Neural progenitor cell (in vitro differentiated cells): ENCODE results near the gene TSGA10IP. TPM values are rescaled to one million over a fixed set of nuclear protein-coding genes. Genes with fewer than 3 reads are reported as not detected.

ENCODE experiments used
- DNase-seq: peaks from one replicate; pipeline ENCODE4 v3.0.0-alpha.2; 2016; ENCODE audit warnings: low spot score
- H2AFZ ChIP-seq: fragments of 200-600 bp; sonication (generic); replicated peaks from 2 replicates; pipeline ENCODE4 v1.6.1; 2016; ENCODE audit warnings: antibody characterized with exemption
- H3F3A ChIP-seq: fragments of 200-600 bp; sonication (generic); 2 replicates; pipeline ENCODE4 v1.6.1; 2016; ENCODE audit warnings: antibody characterized with exemption, low read depth
- H3K27ac ChIP-seq: fragments of 200-600 bp; sonication (generic); 2 replicates; pipeline ENCODE4 v1.5.1; 2016; ENCODE audit warnings: mild to moderate bottlenecking
- H3K27me3 ChIP-seq: fragments of 200-600 bp; sonication (generic); 2 replicates; pipeline ENCODE4 v1.6.1; 2016; ENCODE audit warnings: mild to moderate bottlenecking, moderate library complexity
- H3K36me3 ChIP-seq: fragments of 200-600 bp; sonication (generic); 2 replicates; pipeline ENCODE4 v1.5.1; 2016
- H3K4me1 ChIP-seq: fragments of 200-600 bp; sonication (generic); 2 replicates; pipeline ENCODE4 v1.6.1; 2016; ENCODE audit warnings: mixed run types
- H3K4me2 ChIP-seq: fragments of 200-600 bp; sonication (generic); 2 replicates; pipeline ENCODE4 v1.6.1; 2016
- H3K4me3 ChIP-seq: fragments of 200-600 bp; sonication (generic); 2 replicates; pipeline ENCODE4 v1.5.1; 2016
- H3K79me2 ChIP-seq: fragments of 200-600 bp; sonication (generic); 2 replicates; pipeline ENCODE4 v1.6.1; 2016; ENCODE audit warnings: low read depth
- H3K9ac ChIP-seq: fragments of 200-600 bp; sonication (generic); 2 replicates; pipeline ENCODE4 v1.6.1; 2016
- H3K9me3 ChIP-seq: fragments of 200-600 bp; sonication (generic); 2 replicates; pipeline ENCODE4 v1.5.1; 2016; ENCODE audit warnings: low read depth
- H4K20me1 ChIP-seq: fragments of 200-600 bp; sonication (generic); 2 replicates; pipeline ENCODE4 v1.6.1; 2016; ENCODE audit warnings: low read depth
- H3K27ac Mint-ChIP-seq: 3 replicates; pipeline ENCODE4 v1.8.0; 2021; ENCODE audit warnings: mixed read lengths
- H3K27me3 Mint-ChIP-seq: 2 replicates; pipeline ENCODE4 v1.8.0; 2022; ENCODE audit warnings: low read depth, mild to moderate bottlenecking, inconsistent platforms, moderate library complexity, mixed read lengths; ENCODE audit not compliant: insufficient read depth
- H3K36me3 Mint-ChIP-seq: 3 replicates; pipeline ENCODE4 v1.8.0; 2021; ENCODE audit warnings: mixed read lengths
- H3K4me1 Mint-ChIP-seq: 3 replicates; pipeline ENCODE4 v1.8.0; 2021; ENCODE audit warnings: mixed read lengths
- H3K4me3 Mint-ChIP-seq: 3 replicates; pipeline ENCODE4 v1.8.0; 2021; ENCODE audit warnings: mild to moderate bottlenecking, moderate library complexity, mixed read lengths
- H3K9me3 Mint-ChIP-seq: 3 replicates; pipeline ENCODE4 v1.8.0; 2020; ENCODE audit warnings: mixed read lengths
- CTCF ChIP-seq: fragments of 200-600 bp; sonication (generic); IDR thresholded peaks from 2 replicates; pipeline ENCODE4 v1.5.1; 2017; ENCODE audit warnings: antibody characterized with exemption, mild to moderate bottlenecking
- EZH2 ChIP-seq: fragments of 200-600 bp; sonication (generic); IDR thresholded peaks from 2 replicates; pipeline ENCODE4 v1.6.1; 2017; ENCODE audit warnings: antibody characterized with exemption, mild to moderate bottlenecking, moderate library complexity
- EZH2phosphoT487 ChIP-seq: fragments of 200-600 bp; sonication (generic); IDR thresholded peaks from 2 replicates; pipeline ENCODE4 v1.6.1; 2017; ENCODE audit warnings: antibody characterized with exemption
- total RNA-seq: library from RNA; depleted of rRNA; stranded (reverse); fragments of >200 nt; gene quantifications from 2 replicates; pipeline ENCODE4 v1.2.3, GENCODE V29; 2015; ENCODE audit warnings: low replicate concordance

TSGA10IP gene
- total RNA-seq, 1 donor from 2014 or later = 3.0 TPM

DNA sequence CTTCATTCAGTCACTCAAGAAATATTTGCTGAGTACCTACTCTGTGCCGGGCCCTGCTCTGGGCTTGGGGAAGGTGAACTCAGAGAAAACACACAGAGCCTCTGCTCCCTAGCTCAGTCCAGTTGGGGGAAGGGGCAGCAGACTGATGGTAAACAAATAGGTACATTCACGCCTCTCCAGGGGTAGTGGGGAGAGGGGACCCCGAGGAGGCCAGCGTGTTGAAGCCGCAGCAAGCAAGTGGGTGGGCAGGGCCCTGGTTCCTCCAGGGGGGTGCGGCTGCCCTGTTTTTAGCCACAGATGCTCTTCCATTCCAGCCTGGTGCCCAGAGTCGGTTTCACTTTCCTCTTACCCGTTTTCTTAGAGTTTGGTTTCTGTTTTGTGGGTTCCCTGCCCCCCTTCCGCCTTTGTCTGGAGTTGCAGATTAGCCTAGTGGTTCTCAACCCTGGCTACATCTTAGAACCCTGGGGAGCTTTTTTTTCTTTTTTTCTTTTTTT, 17.3 kb upstream of the TSGA10IP start:
- H3K27ac ChIP-seq = no peak overlapping the region

DNA sequence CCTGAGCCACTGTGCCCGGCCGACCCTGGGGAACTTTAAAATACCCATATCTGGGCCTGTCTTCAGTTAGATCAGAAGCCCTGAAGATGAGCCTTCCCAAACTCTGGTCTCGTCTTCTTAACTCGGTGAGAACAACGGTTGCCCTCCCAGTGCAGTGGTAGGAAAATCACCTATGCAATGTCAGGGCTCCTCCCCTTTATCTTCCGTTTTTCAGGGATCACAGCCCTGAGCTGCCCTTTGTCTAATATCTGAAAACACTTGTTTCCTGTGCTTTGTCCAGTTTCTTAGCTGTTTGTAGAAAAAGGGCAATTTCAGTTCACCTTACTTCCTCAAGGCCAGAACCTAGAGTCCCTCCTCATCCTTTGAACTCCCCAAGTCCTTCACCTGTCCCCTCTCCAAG, 16.6 kb upstream of the TSGA10IP start:
- DNase-seq = no peak
- Histone ChIP-seq H3K79me2 (no peaks in the 10 kb centered on the region), H3K4me1 (no peaks in the 10 kb centered on the region), H3K4me3 (no peak overlapping the region), H3K4me2 (no peak overlapping the region), H3K9ac (no peak overlapping the region), H2AFZ (no peak overlapping the region), H3K27ac (no peak overlapping the region), H3K27me3 (no peaks in the 10 kb centered on the region), H3K36me3 (no peaks in the 10 kb centered on the region), H4K20me1 (no peaks in the 10 kb centered on the region), H3F3A (no peaks in the 10 kb centered on the region), H3K9me3 (no peaks in the 10 kb centered on the region)
- peaks cover 9% of the 10 kb centered on the region for H3K27me3 Mint-ChIP-seq
- no peak overlapping the region for H3K4me3 Mint-ChIP-seq
- H3K27ac Mint-ChIP-seq = peak overlapping the region; percentile 19
- no peaks in the 10 kb centered on the region for H3K36me3 Mint-ChIP-seq
- no peak for TF ChIP-seq EZH2
- TF ChIP-seq CTCF = no peak
- TF ChIP-seq EZH2phosphoT487 = no peak
- no peaks in the 10 kb centered on the region for H3K9me3 Mint-ChIP-seq
- H3K4me1 Mint-ChIP-seq = peaks cover 16% of the 10 kb centered on the region

More for the DNA sequence above, 17.3 kb upstream of the TSGA10IP start:
- Mint-ChIP-seq H3K9me3 (no peaks in the 10 kb centered on the region), H3K36me3 (peaks cover 3% of the 10 kb centered on the region), H3K27me3 (peaks cover 9% of the 10 kb centered on the region), H3K27ac (no peak overlapping the region), H3K4me3 (no peak overlapping the region), H3K4me1 (peaks cover 13% of the 10 kb centered on the region)
- no peaks in the 10 kb centered on the region for H3F3A ChIP-seq
- no peaks in the 10 kb centered on the region for H4K20me1 ChIP-seq
- H3K4me1 ChIP-seq = no peaks in the 10 kb centered on the region
- no peaks in the 10 kb centered on the region for H3K9me3 ChIP-seq
- no peak overlapping the region for H3K4me2 ChIP-seq
- no peaks in the 10 kb centered on the region for H3K27me3 ChIP-seq
- no peaks in the 10 kb centered on the region for H3K36me3 ChIP-seq
- no peak for TF ChIP-seq EZH2
- TF ChIP-seq EZH2phosphoT487 = no peak
- no peak for TF ChIP-seq CTCF
- H2AFZ ChIP-seq = no peak overlapping the region
- peak overlapping the region; percentile 14 for H3K9ac ChIP-seq
- no peaks in the 10 kb centered on the region for H3K79me2 ChIP-seq
- no peak overlapping the region for H3K4me3 ChIP-seq
- no peak for DNase-seq

DNA sequence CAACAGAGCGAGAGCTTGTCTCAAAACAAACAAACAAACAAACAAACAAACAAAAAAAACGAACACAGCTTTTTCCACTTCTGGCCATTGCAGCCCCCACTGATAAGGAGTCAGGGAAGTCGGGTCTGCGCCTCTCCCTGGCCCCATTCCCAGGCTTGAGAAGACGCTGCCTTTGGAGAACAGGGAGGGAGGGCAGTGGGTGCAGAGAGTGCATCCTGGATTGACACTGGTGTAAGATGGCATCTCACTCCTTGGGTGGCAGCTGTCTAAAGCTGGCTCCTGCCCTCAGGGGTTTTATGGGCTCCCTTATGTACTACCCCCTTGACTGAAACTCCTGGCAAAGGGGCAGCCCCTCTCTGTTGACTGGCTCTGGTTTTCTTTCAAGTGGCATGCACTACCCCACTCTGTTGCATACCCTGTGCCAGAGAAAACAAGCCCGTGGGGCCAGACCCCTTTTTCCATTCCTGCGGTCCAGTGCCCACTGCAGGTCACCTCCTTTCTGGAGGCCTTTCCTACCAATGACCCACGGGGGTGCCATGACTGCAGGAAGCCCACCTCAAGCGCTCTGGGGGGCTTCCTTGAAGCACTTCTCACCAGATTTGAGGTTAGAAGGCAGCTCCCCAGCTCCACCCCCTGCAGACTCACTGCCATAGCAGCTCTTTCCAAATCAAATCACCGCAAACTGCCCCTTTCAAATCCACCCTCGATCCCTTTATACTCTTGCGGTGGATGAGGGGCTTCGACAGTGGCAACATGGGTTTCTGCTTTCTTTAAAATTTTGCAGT, 13.3 kb upstream of the TSGA10IP start:
- H2AFZ ChIP-seq = peak overlapping the region; percentile 74
- H3K4me2 ChIP-seq = no peak overlapping the region
- TF ChIP-seq EZH2 (no peak), CTCF (no peak), EZH2phosphoT487 (no peak)
- Mint-ChIP-seq H3K4me3 (peak overlapping the region; percentile 41), H3K27me3 (peaks cover 9% of the 10 kb centered on the region), H3K36me3 (no peaks in the 10 kb centered on the region), H3K4me1 (peaks cover 16% of the 10 kb centered on the region), H3K27ac (no peak overlapping the region), H3K9me3 (no peaks in the 10 kb centered on the region)
- no peak overlapping the region for H3K4me3 ChIP-seq
- H3K36me3 ChIP-seq = no peaks in the 10 kb centered on the region
- H3K27ac ChIP-seq = no peak overlapping the region
- no peaks in the 10 kb centered on the region for H3K9me3 ChIP-seq
- no peaks in the 10 kb centered on the region for H3K4me1 ChIP-seq
- no peak overlapping the region for H3K9ac ChIP-seq
- H4K20me1 ChIP-seq = no peaks in the 10 kb centered on the region
- H3K27me3 ChIP-seq = no peaks in the 10 kb centered on the region
- no peaks in the 10 kb centered on the region for H3F3A ChIP-seq
- H3K79me2 ChIP-seq = no peaks in the 10 kb centered on the region
- peak; percentile 35 for DNase-seq
